ENCODE results near the gene OR4D2.

DNA sequence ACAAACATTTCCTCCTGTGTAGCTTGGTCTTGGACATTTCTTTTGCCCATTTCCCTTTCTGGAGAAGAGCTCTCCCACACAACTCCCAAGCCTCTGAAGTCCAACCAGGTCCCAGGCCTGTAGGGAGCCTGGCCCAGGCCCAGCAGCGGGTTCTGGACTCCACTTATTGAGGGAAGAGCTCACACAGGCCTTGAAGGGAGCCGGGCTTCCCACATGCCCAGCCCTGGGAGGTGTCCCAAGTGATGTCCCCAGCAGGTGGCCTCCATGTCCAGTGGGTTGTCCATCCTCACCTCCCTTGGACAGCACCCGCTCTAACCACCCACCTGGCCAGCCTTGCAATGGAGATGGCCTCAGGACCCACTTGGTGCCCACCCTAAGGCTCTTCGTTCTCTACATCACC lies 19.8 kb downstream of the OR4D2 start:
- TF ChIP-seq, protein P1, sequence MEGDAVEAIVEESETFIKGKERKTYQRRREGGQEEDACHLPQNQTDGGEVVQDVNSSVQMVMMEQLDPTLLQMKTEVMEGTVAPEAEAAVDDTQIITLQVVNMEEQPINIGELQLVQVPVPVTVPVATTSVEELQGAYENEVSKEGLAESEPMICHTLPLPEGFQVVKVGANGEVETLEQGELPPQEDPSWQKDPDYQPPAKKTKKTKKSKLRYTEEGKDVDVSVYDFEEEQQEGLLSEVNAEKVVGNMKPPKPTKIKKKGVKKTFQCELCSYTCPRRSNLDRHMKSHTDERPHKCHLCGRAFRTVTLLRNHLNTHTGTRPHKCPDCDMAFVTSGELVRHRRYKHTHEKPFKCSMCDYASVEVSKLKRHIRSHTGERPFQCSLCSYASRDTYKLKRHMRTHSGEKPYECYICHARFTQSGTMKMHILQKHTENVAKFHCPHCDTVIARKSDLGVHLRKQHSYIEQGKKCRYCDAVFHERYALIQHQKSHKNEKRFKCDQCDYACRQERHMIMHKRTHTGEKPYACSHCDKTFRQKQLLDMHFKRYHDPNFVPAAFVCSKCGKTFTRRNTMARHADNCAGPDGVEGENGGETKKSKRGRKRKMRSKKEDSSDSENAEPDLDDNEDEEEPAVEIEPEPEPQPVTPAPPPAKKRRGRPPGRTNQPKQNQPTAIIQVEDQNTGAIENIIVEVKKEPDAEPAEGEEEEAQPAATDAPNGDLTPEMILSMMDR (IDR thresholded peaks at IDR 0.05; ENCODE audit: borderline replicate concordance, extremely low read depth, low read length, poor library complexity, severe bottlenecking): no peak
- TF ChIP-seq EZH2 (IDR thresholded peaks at IDR 0.05; ENCODE audit: borderline replicate concordance, low read depth, low read length, severe bottlenecking): no peak

Measured in DND-41 (cell line).